Prostate gland (tissue), 2 donors: ENCODE data around the gene MALRD1. TPM values are rescaled to one million over a fixed set of nuclear protein-coding genes. Genes with fewer than 3 reads are reported as not detected.

Source experiments
- DNase-seq: peaks from one replicate; pipeline ENCODE4 v3.0.0-alpha.2; 2019; ENCODE audit warnings: low spot score
- H3K27ac ChIP-seq, 2 donors: fragments of 200-600 bp; sonication (generic); 2 replicates each; pipeline ENCODE4 v1.5.1; 2017 to 2019
- H3K27me3 ChIP-seq: fragments of 200-600 bp; sonication (generic); replicated peaks from 2 replicates; pipeline ENCODE4 v1.5.1; 2019; ENCODE audit not compliant: insufficient read depth
- H3K36me3 ChIP-seq, 2 donors: fragments of 200-600 bp; sonication (generic); 1 replicate in 1 of 2; 2 replicates in 1 of 2; pipeline versions ENCODE4 v1.5.1 to v1.8.1; 2017 to 2019
- H3K4me1 ChIP-seq: fragments of 200-600 bp; sonication (generic); replicated peaks from 2 replicates; pipeline ENCODE4 v1.5.1; 2019
- H3K4me3 ChIP-seq, 2 donors: fragments of 200-600 bp; sonication (generic); 2 replicates each; pipeline ENCODE4 v1.5.1; 2017 to 2019
- H3K9me3 ChIP-seq: fragments of 200-600 bp; sonication (generic); 2 replicates; pipeline ENCODE4 v1.5.1; 2017
- POLR2A ChIP-seq: fragments of 450-650 bp; IDR thresholded peaks from one replicate; pipeline ENCODE4 v1.6.1; 2016; ENCODE audit warnings: antibody characterized with exemption, mild to moderate bottlenecking
- POLR2AphosphoS5 ChIP-seq: sonication (generic); formaldehyde crosslinking; IDR thresholded peaks from one replicate; pipeline ENCODE4 v1.6.1; 2017; ENCODE audit warnings: antibody characterized with exemption
- WGBS: methylation state at CpG from one replicate; pipeline ENCODE4 v1.1.5; 2018; 5-methylcytosine and 5-hydroxymethylcytosine counted together
- intact Hi-C: fragments of 100-400 bp; cut with DNase I; formaldehyde crosslinking; loops from one replicate; pipeline ENCODE4 v1.14.2; 2022
- total RNA-seq, 2 donors: library from RNA; depleted of rRNA; stranded (reverse); fragments of >200 nt; gene quantifications; one replicate each; pipeline ENCODE4 v1.1.0, GENCODE V29; 2016
- TF ChIP-seq, protein P1 (sequence below), 4 experiments: fragments of 200-600 bp in 2 of 4; fragments of 450-650 bp in 2 of 4; sonication (generic) in 2 of 4; IDR thresholded peaks; 1 replicate in 3 of 4; 2 replicates in 1 of 4; pipeline ENCODE4 v1.5.1; 2016 to 2019; ENCODE audit warnings: antibody characterized with exemption in 4 of 4, mild to moderate bottlenecking in 2 of 4, moderate library complexity in 2 of 4

Gene MALRD1
- total RNA-seq, 2 donors from 2014 or later = 2.1 TPM; not detected in 1

DNA sequence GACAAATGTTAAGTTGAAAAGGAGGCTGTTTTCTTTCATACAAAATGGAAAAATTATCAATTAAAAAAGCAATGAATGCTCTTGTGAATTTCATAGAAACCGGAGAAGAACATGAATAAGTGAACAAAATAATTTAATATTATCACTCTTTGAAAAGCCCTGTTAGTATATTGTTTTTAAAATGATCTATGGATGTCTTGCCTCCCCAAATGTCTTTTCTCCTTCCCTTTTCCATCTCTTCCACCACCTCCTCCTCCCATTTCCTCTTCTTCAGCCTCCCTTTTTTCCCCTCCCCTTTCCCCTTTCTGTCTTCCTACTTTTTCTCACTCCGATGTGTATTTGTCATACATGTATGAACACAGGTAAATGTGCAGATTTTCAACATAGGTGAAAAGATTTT lies 234.7 kb downstream of the MALRD1 start:
- intact Hi-C loops = no loop called here
- TF ChIP-seq POLR2AphosphoS5 = no peak
- TF ChIP-seq, protein P1, sequence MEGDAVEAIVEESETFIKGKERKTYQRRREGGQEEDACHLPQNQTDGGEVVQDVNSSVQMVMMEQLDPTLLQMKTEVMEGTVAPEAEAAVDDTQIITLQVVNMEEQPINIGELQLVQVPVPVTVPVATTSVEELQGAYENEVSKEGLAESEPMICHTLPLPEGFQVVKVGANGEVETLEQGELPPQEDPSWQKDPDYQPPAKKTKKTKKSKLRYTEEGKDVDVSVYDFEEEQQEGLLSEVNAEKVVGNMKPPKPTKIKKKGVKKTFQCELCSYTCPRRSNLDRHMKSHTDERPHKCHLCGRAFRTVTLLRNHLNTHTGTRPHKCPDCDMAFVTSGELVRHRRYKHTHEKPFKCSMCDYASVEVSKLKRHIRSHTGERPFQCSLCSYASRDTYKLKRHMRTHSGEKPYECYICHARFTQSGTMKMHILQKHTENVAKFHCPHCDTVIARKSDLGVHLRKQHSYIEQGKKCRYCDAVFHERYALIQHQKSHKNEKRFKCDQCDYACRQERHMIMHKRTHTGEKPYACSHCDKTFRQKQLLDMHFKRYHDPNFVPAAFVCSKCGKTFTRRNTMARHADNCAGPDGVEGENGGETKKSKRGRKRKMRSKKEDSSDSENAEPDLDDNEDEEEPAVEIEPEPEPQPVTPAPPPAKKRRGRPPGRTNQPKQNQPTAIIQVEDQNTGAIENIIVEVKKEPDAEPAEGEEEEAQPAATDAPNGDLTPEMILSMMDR (IDR thresholded peaks at IDR 0.05) = no peak
- no peak for TF ChIP-seq POLR2A
- Histone ChIP-seq H3K9me3 (no peaks in the 10 kb centered on the region), H3K27me3 (no peaks in the 10 kb centered on the region), H3K36me3 (no peaks in the 10 kb centered on the region), H3K4me1 (no peaks in the 10 kb centered on the region), H3K4me3 (no peak overlapping the region), H3K27ac (no peak overlapping the region)
- WGBS = 91% methylated on average over 2 of the region's 2 CpGs
- no peak for DNase-seq

DNA sequence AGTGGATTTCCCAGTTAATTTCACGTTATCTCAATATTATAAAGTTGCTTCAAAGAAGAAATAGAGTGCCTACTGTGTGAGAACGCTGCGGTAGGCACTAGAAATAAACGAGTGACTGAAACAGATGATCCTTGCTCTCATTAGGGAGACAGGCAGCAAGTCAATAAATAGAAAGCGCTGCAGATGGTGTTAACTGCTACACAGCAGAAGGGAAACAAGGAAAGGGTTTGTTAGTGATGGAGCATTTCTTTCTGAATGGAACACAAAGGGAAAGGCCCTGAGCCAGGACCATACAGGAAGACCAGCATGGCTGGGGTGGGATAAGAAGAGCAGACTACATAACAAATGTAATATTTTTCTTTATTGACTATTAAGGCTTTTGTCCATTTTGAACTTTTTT lies 235.2 kb downstream of the MALRD1 start:
- 78% methylated on average over 5 of the region's 5 CpGs for WGBS
- H3K4me3 ChIP-seq = no peak overlapping the region
- no peak for DNase-seq
- TF ChIP-seq, protein P1 (IDR thresholded peaks at IDR 0.05) = no peak
- TF ChIP-seq POLR2A (no peak), POLR2AphosphoS5 (no peak)
- H3K36me3 ChIP-seq = no peaks in the 10 kb centered on the region
- no peaks in the 10 kb centered on the region for H3K9me3 ChIP-seq
- no peaks in the 10 kb centered on the region for H3K27me3 ChIP-seq
- intact Hi-C loops = no loop called here
- H3K4me1 ChIP-seq = no peaks in the 10 kb centered on the region
- H3K27ac ChIP-seq = no peak overlapping the region

DNA sequence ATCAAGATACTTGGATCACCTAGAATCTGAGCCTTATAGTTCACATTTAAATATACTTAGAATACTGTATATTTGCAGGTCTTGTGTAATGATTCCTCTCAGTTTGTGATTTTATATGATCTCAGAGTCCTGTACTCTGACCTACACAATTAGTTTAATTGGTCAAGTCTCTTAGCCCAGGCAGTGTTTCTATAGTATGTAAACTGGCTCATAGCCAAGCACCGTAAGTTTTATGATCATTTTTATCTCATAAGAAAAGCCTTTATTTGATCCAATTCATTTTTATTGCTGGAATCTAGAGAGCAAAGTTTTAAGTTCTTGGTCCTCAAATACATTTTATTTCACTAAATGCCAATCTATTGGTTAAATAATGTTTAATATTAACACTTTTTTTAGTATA lies 242.2 kb downstream of the MALRD1 start:
- Histone ChIP-seq H3K4me1 (no peaks in the 10 kb centered on the region), H3K27me3 (no peaks in the 10 kb centered on the region), H3K36me3 (no peaks in the 10 kb centered on the region), H3K27ac (no peak overlapping the region), H3K4me3 (no peak overlapping the region), H3K9me3 (no peaks in the 10 kb centered on the region)
- WGBS = 9% methylated on average over 1 of the region's 1 CpG
- TF ChIP-seq POLR2A (no peak), POLR2AphosphoS5 (no peak)
- TF ChIP-seq, protein P1 (IDR thresholded peaks at IDR 0.05) = no peak
- no peak for DNase-seq
- intact Hi-C loops = no loop called here

DNA sequence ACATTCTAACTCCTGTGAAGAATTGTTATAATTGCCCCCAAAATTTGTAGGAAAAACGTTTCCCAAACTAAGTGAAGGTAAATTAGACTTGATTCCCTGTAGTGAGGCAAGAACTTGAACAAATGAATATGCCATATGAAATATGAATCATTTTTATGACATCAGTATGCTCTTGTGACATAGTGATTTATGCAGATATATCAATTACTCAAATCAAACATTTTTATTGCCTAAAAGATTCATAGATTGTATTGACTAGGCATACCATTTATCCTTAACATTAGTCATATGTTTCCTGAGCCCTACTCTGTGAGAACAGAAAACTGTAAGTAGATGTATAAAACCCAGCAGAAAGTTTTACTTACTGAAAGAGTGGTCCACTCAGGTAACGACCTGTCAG lies 245.6 kb downstream of the MALRD1 start:
- H3K27ac ChIP-seq = no peak overlapping the region
- no peaks in the 10 kb centered on the region for H3K4me1 ChIP-seq
- 63% methylated on average over 2 of the region's 2 CpGs for WGBS
- no peaks in the 10 kb centered on the region for H3K36me3 ChIP-seq
- TF ChIP-seq POLR2A (no peak), POLR2AphosphoS5 (no peak)
- TF ChIP-seq, protein P1 (IDR thresholded peaks at IDR 0.05) = no peak
- no peaks in the 10 kb centered on the region for H3K27me3 ChIP-seq
- H3K9me3 ChIP-seq = no peaks in the 10 kb centered on the region
- DNase-seq = no peak
- H3K4me3 ChIP-seq = no peak overlapping the region
- intact Hi-C loops = no loop called here

DNA sequence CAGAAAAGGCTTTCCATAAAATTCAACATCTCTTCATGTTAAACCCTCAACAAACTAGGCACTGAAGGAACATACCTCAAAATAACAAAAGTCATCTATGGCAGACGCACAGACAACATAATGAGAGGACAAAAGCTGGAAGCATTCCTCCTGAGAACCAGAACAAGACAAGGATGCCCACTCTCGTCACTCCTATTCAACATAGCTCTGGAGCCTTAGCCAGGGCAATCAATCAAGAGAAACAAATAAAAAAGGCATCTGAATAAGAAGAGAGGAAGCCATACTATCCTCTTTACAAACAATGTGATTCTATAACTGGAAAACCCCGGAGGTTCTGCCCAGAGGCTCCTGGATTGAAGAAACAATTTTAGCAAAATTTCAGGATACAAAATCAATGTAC lies 251.0 kb downstream of the MALRD1 start:
- intact Hi-C loops = no loop called here
- H3K27me3 ChIP-seq = no peaks in the 10 kb centered on the region
- H3K4me3 ChIP-seq = no peak overlapping the region
- no peaks in the 10 kb centered on the region for H3K36me3 ChIP-seq
- DNase-seq = no peak
- no peaks in the 10 kb centered on the region for H3K4me1 ChIP-seq
- H3K9me3 ChIP-seq = no peaks in the 10 kb centered on the region
- 47% methylated on average over 3 of the region's 3 CpGs for WGBS
- TF ChIP-seq POLR2AphosphoS5 = no peak
- no peak overlapping the region for H3K27ac ChIP-seq
